NB4 (cell line): ENCODE results near the gene XRCC1.

Source experiments
- DNase-seq: peaks from one replicate; pipeline ENCODE4 v3.0.0; 2010; ENCODE audit warnings: low read depth
- H3K4me3 ChIP-seq: one replicate; pipeline ENCODE4 v1.5.1; 2011; ENCODE audit warnings: mild to moderate bottlenecking, low read depth, low read length, moderate library complexity
- CTCF ChIP-seq: IDR thresholded peaks from one replicate; pipeline ENCODE4 v1.5.1; 2012; ENCODE audit warnings: low read depth, low read length
- MAX ChIP-seq: IDR thresholded peaks from 2 replicates; pipeline ENCODE4 v1.6.1; 2011; ENCODE audit warnings: low read depth, low read length
- MYC ChIP-seq: IDR thresholded peaks from 2 replicates; pipeline ENCODE4 v1.6.1; 2011; ENCODE audit warnings: low read depth, low read length
- POLR2A ChIP-seq: IDR thresholded peaks from 2 replicates; pipeline ENCODE4 v1.6.1; 2011; ENCODE audit warnings: mild to moderate bottlenecking; ENCODE audit not compliant: insufficient read length; ENCODE audit errors: extremely low read depth

The XRCC1 gene

GRCh38 chr19:43498233-43498842, 77.0 kb downstream of the XRCC1 start:
- no peak for DNase-seq
- no peak overlapping the region for H3K4me3 ChIP-seq
- TF ChIP-seq MAX = no peak
- TF ChIP-seq POLR2A = no peak
- no peak for TF ChIP-seq MYC
- TF ChIP-seq CTCF = no peak

GRCh38 chr19:43496960-43497359, 78.4 kb downstream of the XRCC1 start:
- DNase-seq = no peak
- no peak overlapping the region for H3K4me3 ChIP-seq
- no peak for TF ChIP-seq POLR2A
- TF ChIP-seq MAX = no peak
- TF ChIP-seq MYC = no peak
- TF ChIP-seq CTCF = no peak

- no peak for TF ChIP-seq CTCF
- TF ChIP-seq MYC = no peak
- no peak for TF ChIP-seq POLR2A
- TF ChIP-seq MAX = no peak
- no peak overlapping the region for H3K4me3 ChIP-seq
- DNase-seq = no peak
Measured at GRCh38 chr19:43495082-43495481, 80.2 kb downstream of the XRCC1 start.
